ENCODE results near the gene FRRS1L. TPM values are rescaled to one million over a fixed set of nuclear protein-coding genes. Genes with fewer than 3 reads are reported as not detected.

Gene FRRS1L
- total and polyA plus RNA-seq, 2 of the 4 experiments (the other 2 are of a cell fraction), result under 0.01 to 0.05 TPM

GRCh38 chr9:109121232-109121796 is 45.7 kb downstream of the FRRS1L start:
- in situ Hi-C loops (cut with MboI; ENCODE audit: low sequenced_read_pairs) (no loop called here), intact Hi-C loops (cut with micrococcal nuclease) (no loop called here), dilution Hi-C loops (cut with HindIII; ENCODE audit: low sequenced_read_pairs, unreplicated experiment) (no loop called here)
- POLR2A ChIA-PET (ENCODE audit: unreplicated experiment), result no interaction called here
- no peaks in the 10 kb centered on the region for H3K9me3 ChIP-seq (ENCODE audit: control insufficient read depth, insufficient read depth, low read length)
- H3K4ac ChIP-seq (ENCODE audit: low read depth, low read length), result no peak overlapping the region
- no peak overlapping the region for H4K5ac ChIP-seq (ENCODE audit: low read depth, low read length)
- no peak overlapping the region for H2AFZ ChIP-seq (replicated peaks; ENCODE audit: low read length, poor library complexity)
- DNase-seq, result no peak
- no peak overlapping the region for H2AK9ac ChIP-seq (replicated peaks; ENCODE audit: low read depth, low read length, poor library complexity)
- no peaks in the 10 kb centered on the region for H3K36me3 ChIP-seq (ENCODE audit: control insufficient read depth, insufficient read depth, low read length)
- ATAC-seq (ENCODE audit: low read depth), result no peak
- H3K9ac ChIP-seq (ENCODE audit: low read depth, low read length), result no peak overlapping the region
- no peak overlapping the region for H3K4me3 ChIP-seq (ENCODE audit: insufficient read depth, low read depth, low read length)
- CTCF ChIA-PET, result no interaction called here
- H4K20me1 ChIP-seq (ENCODE audit: insufficient read depth, low read length), result peaks cover 23% of the 10 kb centered on the region
- no peak overlapping the region for H2AK5ac ChIP-seq (ENCODE audit: low read depth, low read length)
- whole genome bisulfite sequencing, 2 experiments (ENCODE audit: extremely low coverage in 2 of 2, insufficient read length in 1 of 2), result 100% methylated on average over 2 of the region's 11 CpGs; no CpG with 5 or more reads in 1 of the 2 experiments
- no peak overlapping the region for H4K91ac ChIP-seq (ENCODE audit: insufficient read depth, low read depth, low read length)
- no peaks in the 10 kb centered on the region; the same call in 1 of the 2 replicates for H3K27me3 ChIP-seq (ENCODE audit: control insufficient read depth, insufficient read depth, low read length)
- H3K4me2 ChIP-seq (ENCODE audit: low read depth, low read length), result no peak overlapping the region
- H2BK15ac ChIP-seq (ENCODE audit: low read depth, low read length), result no peak overlapping the region
- H3K79me1 ChIP-seq (ENCODE audit: low read depth in 1 of 2, low read length in 2 of 2), result peaks cover 4 to 23% of the 10 kb centered on the region in 2 experiments; a peak in 2 of 4 replicates
- no peak overlapping the region for H2BK120ac ChIP-seq (ENCODE audit: low read depth, low read length)
- H3K18ac ChIP-seq (ENCODE audit: low read depth, low read length), result no peak overlapping the region
- TF ChIP-seq CTCF (conservative IDR thresholded peaks at IDR 0.05; ENCODE audit: low read depth, low read length), result no peak
- TF ChIP-seq RAD21 (IDR thresholded peaks at IDR 0.05; ENCODE audit: low read length), result no peak
- TF ChIP-seq BHLHE40 (IDR thresholded peaks at IDR 0.05; ENCODE audit: low read depth, low read length), result no peak
- TF ChIP-seq SMC3 (IDR thresholded peaks at IDR 0.05; ENCODE audit: low read depth, low read length), result no peak
- no peak for TF ChIP-seq MAFK (IDR thresholded peaks at IDR 0.05; ENCODE audit: low read depth, low read length)
- TF ChIP-seq USF2 (IDR thresholded peaks at IDR 0.05; ENCODE audit: low read depth, low read length), result no peak
- TF ChIP-seq NFE2L2 (IDR thresholded peaks at IDR 0.05; ENCODE audit: low read depth, low read length), result no peak
- TF ChIP-seq CEBPB (IDR thresholded peaks at IDR 0.05; ENCODE audit: low read depth, low read length), result no peak
- no peak for TF ChIP-seq FOS (IDR thresholded peaks at IDR 0.05; ENCODE audit: low read depth, low read length)
- no peak overlapping the region for H2BK5ac ChIP-seq (ENCODE audit: low read depth, low read length, poor library complexity, severe bottlenecking)
- H3K23ac ChIP-seq (ENCODE audit: low read depth, low read length), result no peak overlapping the region
- H2BK20ac ChIP-seq (ENCODE audit: low read depth, low read length), result no peak overlapping the region
- no peak overlapping the region for H3K14ac ChIP-seq (replicated peaks; ENCODE audit: low read depth, low read length)
- no TSS peak for BruUV-seq (replicated peaks)
- H3K9me1 ChIP-seq (ENCODE audit: insufficient read depth, low read length), result peaks cover 5% of the 10 kb centered on the region; the same call in 1 of the 2 replicates
- no peaks in the 10 kb centered on the region for H3K4me1 ChIP-seq (ENCODE audit: control insufficient read depth, insufficient read depth, low read length)
- no peak overlapping the region for H3K27ac ChIP-seq (ENCODE audit: insufficient read depth, low read length)
- no peak overlapping the region for H4K8ac ChIP-seq (ENCODE audit: low read depth in 2 of 2, low read length in 2 of 2)
- H3K56ac ChIP-seq (ENCODE audit: extremely low read depth, insufficient read depth, low read length), result no peak overlapping the region

All from IMR-90 (cell line).